GM18951 (cell line): ENCODE data around the gene TMEM236.

ENCODE experiments used
- POLR2A ChIP-seq: IDR thresholded peaks from 4 replicates; pipeline ENCODE4 v1.6.1; 2011; ENCODE audit warnings: mild to moderate bottlenecking; ENCODE audit not compliant: insufficient read length, insufficient read depth; ENCODE audit errors: extremely low read depth
- in situ Hi-C: fragments of 300-500 bp; cut with MboI; formaldehyde crosslinking; loops from one replicate; pipeline ENCODE4 v1.12.0; 2022; ENCODE audit warnings: low sequenced_read_pairs, mixed read lengths, inconsistent platforms; ENCODE audit not compliant: unreplicated experiment

Gene TMEM236

GRCh38 chr10:17836942-17837341 is 84.9 kb downstream of the TMEM236 start:
- no peak for TF ChIP-seq POLR2A
- in situ Hi-C loops: no loop called here

- in situ Hi-C loops: no loop called here
- TF ChIP-seq POLR2A: no peak
Observed at GRCh38 chr10:17838080-17838648, 86.2 kb downstream of the TMEM236 start.

GRCh38 chr10:17841050-17841449 is 89.0 kb downstream of the TMEM236 start:
- no peak for TF ChIP-seq POLR2A
- in situ Hi-C loops: no loop called here

GRCh38 chr10:17842641-17843040 is 90.6 kb downstream of the TMEM236 start:
- in situ Hi-C loops: no loop called here
- no peak for TF ChIP-seq POLR2A

- no peak for TF ChIP-seq POLR2A
- in situ Hi-C loops: no loop called here
Observed at GRCh38 chr10:17847585-17848296, 95.7 kb downstream of the TMEM236 start.

- in situ Hi-C loops: no loop called here
Observed at GRCh38 chr10:17848646-17849045, 96.6 kb downstream of the TMEM236 start.

More at GRCh38 chr10:17848646-17849045, 96.6 kb downstream of the TMEM236 start:
- no peak for TF ChIP-seq POLR2A
